RPMI7951 (cell line): ENCODE data around the gene FUT9. TPM values are rescaled to one million over a fixed set of nuclear protein-coding genes. Genes with fewer than 3 reads are reported as not detected.
"Not testable (repeated sequence)": the region's sequence is repeated elsewhere in the genome, so short reads cannot be mapped to it uniquely, and the experiment has no call there.

Experiments
- DNase-seq: peaks from one replicate; pipeline ENCODE4 v3.0.0-alpha.2; 2012; ENCODE audit warnings: low read depth
- total RNA-seq: library from RNA; depleted of rRNA; stranded (reverse); fragments of >200 nt; shearing (Covaris generic); gene quantifications from 2 replicates; pipeline ENCODE4 v1.2.3, GENCODE V29; 2014

The FUT9 gene
- total RNA-seq, 1 experiment from 2014 or later, result not detected

DNA sequence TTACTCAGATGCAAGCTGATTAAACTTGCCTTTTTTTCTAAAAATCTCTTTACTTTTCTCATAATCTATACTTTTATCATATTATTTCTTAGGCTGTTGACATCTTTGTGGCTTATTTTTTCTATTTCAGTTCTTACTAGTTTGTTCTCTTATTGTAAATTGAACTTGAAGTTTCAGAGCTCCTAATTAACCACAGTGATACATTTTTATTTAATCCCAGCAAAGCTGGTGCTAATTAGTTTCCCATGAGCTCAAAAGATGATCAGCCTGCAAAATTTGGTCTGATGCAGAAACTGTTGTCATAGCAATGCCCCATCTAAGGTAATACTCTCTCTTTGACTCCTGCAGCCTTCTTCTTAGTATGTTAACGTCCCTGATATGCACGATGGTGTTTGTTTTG lies 170.3 kb downstream of the FUT9 start:
- no peak for DNase-seq

DNA sequence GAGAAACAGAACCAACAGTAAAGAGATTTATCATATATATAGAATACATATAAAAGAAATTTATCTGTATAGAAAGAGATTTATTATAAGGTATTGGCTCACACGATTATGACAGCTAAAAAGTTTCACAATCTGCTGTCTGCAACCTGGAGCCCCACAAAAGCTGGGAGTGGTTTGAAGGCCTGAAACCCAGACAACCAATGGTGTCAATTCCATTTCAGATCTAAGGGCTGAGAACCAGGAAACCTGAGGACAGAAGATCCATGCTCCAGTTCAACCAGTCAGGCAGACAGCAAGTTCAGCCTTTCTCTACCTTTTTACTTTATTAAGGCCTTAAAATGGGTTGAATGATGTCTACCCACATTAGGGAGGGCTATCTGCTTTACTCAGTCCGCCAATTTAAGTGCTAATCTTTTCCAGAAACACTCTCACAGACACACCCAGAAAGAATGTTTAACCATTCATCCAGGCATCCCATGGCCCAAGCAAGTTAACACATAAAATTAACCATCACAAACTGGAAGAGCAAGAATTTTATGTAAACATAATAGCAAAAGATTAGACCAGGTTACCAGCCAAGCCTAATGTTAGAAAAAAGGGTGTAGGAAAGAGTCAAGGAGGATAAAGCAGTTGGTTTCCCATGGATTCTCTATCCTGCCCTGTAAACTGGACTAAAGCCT lies 170.9 kb downstream of the FUT9 start:
- no peak for DNase-seq

DNA sequence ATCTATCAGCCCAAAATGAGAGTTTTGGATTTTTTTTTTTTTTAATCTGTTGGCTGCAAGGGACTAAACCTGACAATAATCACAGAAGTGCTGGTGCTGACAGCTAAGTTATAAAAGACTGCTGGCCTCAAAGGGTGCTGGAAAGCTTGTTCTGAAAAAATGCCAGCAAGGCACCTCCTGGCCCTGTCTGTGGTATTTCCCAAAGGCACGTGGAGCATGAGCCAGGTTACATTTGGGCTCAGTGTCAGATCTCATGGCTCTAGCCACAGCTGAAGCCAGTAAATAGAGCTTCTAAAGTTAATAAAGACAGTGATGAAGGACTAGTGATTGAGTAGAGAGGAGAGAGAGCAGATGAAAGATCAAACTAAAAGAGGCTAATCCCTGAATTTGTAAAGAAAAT lies 178.9 kb downstream of the FUT9 start:
- DNase-seq, result no peak

DNA sequence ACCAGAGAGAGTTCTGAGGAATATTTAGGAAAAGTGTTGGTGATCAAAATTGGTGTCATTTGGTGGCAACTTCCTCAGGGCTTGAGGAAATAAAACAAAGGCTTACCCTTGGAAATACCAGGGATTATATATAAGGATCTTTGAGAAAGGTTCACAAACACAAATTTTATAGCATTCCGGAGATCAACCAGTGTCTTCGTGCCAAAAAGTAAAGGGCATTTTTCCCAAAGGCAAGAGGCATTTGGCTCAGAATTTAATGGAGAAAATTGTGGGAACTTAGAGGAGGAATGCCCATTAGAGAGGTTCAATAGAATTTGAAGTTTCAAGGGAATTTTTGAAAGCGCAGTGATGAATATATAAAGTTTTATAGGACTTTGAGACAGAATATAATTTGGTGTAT lies 179.5 kb downstream of the FUT9 start:
- no peak for DNase-seq

DNA sequence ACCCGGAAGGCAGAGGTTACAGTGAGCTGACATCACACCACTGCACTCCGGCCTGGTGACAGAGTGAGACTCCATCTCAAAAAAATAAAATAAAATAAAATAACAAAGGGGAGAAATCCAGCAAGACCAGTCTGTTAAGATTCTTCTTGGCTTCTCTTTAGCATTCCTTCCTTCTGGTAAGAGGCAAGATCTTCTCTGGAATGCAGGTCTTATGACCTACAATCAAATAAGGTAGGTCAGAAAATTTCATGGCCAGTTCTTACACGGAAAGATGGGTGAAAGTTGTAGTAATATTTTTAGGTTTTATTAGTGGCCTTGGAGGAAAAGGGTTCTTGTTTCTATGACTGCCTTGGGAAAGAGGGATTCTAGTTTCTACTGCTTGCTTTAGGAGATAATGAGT lies 180.9 kb downstream of the FUT9 start:
- no peak for DNase-seq

DNA sequence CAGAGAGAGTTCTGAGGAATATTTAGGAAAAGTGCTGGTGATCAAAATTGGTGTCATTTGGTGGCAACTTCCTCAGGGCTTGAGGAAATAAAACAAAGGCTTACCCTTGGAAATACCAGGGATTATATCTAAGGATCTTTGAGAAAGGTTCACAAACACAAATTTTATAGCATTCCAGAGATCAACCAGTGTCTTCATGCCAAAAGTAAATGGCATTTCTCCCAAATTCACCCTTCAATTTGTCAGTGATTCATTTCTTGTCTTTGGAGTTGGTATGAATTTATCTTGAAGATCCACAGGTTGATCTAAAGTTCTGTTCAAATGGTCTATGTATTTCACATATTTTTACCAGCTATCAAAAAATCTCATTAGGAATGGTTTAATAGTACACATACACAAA lies 181.5 kb downstream of the FUT9 start:
- no peak for DNase-seq

DNA sequence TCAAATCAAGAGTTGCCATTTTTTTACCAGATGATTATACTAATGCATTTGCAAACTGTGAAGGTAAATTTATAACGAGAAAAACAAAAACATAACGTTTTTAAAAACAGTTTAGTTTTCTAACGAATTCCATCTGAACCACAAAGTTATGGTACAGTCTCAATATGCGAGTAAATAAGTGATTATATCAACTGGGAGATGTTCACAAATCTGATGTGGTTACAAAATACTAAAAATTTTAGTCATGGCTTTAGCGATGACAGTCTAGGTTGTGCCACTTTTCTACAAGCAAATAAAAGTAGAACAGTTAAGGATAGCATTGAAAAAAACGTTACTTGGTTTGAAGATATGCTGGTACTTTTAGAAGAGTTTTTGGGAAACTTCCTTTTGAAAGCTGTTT lies 186.8 kb downstream of the FUT9 start:
- no peak for DNase-seq

DNA sequence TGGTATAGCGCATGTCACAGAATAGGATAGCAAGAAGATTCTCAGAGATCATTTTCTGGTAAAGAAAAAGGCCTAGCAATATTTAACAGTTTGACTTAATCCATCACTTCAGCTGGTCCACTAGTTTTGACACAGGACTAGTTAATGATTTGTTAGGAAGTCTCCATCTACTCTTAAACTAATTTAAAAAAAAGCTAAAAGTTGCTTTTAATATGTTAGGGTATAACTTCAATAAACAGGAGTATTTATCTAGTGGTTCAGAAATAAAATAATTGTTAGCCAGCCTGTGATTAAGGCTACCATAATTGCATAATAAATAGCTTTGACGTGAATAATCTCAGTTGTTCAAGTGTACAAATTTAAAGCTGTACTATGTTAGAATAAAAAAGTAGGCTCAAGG lies 195.6 kb downstream of the FUT9 start:
- no peak for DNase-seq

DNA sequence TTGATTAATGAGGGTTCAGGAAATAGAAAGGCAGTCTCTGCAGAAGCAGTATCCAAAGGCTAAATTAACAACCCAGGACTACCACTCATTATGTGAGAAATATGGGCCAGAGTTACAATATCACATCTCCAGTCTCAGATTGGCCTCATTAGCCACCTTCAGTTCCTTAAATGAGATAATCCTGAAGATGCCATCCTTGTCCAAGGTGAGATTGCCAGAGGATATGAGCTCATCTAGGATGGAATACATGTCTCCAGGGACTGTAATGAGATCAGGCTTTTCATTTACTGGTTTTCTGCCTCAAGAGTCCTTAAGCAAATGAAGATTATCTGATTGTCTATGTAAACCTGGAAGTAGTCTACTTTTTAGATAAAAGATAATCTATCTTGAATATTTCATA lies 196.3 kb downstream of the FUT9 start:
- no peak for DNase-seq

DNA sequence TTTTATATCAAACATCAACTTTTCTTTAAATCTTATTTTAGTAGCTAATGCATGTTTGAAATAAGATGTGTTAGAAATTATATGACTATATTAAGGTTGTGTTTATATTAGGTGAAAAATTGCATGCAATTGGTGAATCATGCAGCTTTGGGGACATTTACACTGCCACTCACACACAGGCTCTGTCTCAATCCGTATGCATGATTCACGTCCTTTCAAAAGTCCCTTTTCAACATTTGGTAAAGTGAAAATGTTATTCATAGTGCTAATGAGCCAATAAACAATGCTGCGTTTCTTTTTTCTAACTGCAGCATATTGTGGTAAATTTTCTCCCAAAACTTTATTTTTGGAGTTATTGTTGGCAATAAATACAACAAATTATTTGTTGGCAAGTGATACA lies 198.0 kb downstream of the FUT9 start:
- DNase-seq, result no peak

DNA sequence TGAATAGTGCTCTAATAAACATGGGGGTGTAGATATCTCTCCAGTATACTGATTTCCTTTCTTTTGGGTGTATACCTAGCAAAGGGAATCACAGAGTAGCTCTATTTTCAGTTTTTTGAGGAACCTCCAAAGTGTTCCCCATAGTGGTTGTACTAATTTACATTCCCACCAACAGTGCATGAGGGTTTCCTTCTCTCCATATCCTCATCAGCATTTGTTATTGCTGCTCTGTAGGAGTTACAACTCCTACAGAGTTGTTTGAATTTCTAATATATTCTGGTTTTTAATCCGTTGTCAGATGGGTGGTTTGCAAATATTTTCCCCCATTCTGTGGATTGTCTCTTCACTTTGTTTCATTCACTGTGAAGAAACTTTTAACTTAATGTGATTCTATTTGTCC lies 207.9 kb downstream of the FUT9 start:
- DNase-seq, result no peak

DNA sequence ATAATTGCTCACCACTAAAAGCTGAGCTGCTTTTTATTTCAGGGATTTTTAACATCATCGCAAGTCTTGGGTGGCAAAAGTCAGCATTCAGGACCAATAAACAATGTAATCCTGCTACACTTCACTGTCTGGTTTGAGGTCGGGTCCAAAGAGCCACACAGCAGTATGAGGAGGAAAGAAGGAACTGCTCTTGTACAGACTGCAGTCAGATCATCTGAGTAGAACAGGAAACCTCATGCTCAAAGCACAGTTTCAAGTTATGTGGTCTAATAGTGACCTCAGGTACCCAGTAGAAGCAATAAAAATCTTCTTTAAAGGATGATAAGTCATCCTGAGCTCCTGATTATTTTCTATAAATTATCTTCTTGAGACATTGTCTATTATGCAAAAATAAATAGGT lies 211.4 kb downstream of the FUT9 start:
- no peak for DNase-seq

DNA sequence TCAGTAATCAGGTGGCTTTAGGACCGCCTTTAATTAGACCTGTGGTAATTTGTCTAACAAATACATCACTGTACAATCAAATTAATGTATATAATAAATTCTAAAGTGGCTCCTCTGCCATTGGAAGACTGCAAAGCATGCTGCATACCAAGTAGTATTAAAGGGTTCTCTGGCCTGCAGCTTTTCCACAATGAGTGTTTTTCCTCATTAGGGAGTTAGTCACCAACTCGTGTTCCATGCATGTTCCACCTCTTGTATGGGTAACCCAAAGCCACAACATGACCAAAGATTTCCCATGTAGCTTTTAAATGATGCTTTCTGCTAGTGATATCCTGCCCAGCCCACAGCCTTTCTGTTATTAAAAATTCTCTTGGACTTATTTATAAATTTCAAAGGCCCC lies 218.7 kb downstream of the FUT9 start:
- DNase-seq, result no peak

DNA sequence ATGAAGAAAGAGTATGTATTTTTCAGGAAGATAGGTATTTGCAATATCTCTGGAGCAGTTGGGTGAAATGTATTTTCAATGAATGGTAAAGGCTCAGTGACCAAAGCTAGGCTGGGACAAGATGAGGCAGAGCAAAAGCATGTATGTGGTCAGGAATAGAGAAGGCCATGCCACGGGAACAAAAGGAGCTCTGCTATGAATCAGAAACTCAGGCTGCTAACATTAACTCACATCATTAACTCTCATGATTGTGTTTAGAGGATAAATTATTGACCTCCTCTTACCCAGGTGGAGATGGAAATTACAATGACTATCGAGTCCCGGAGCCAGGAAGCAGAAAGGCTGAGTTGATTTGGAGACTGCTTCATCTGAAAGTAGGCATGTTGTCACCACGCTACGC lies 220.2 kb downstream of the FUT9 start:
- no peak for DNase-seq

DNA sequence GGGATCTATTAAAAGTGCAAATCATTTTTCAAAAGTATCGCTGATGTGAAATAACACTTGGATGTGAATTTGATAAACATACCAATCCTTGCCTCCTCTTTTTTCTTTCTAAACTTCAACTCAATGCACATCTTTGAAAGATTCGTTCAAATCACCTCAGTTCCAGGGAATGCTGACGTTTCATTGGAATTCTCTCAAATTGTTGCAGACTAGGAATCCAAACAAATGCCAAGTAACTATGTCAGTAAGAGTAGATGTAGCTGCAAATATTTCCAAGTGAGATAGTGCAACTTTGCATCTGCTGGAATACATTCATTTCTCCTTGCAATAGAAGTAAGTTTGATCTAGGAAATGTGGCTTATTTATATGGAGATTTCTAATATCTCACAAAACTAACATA lies 220.7 kb downstream of the FUT9 start:
- DNase-seq, result no peak

DNA sequence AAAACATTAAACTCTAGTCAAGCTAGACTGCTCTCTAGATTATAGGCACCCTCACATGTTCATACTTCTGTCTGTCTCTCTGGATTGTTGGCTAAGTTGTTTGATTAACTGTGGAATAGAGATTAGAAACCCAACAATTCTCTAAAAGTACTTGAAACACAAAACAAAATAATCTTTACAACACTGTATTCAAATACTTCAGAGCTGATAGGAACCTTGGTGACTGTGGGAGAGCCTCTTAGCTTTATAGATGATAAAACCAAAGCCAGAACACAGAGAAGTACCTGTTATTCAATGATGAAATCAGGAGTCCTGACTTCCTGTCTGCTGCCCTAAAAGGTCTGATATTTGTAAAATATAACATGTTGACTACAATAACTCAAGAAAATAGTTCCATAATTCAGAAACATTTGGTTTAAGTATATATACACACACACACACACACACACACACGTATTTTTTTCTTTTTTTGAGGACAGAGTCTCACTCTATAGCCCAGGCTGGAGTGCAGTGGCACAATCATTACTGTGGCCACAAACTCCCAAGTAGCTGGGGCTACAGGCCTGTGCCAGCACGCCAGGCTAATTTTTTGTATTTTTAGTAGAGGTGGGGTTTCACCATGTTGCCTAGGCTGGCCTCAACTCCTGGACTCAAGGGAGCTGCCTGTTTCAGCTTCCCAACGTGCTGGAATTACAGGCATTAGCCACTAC lies 222.0 kb downstream of the FUT9 start:
- no peak for DNase-seq

DNA sequence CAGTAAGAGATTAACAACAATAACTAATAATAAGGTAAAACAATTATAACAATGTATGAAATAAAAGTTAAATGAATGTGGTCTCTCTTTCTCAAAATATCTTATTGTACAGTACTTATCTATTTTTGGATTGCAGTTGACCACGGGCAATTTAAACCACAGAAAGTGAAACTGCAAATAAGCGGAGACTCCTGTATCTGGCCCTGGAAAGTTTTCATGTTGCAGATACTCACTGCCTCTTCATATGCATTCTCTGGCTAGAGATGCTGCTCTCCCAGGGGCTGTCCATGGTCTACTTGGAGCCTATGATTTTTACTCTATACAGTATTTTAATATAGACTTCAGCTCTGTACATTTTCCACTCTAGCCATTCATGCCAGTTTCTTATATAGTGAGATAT lies 230.8 kb downstream of the FUT9 start:
- DNase-seq, result no peak

DNA sequence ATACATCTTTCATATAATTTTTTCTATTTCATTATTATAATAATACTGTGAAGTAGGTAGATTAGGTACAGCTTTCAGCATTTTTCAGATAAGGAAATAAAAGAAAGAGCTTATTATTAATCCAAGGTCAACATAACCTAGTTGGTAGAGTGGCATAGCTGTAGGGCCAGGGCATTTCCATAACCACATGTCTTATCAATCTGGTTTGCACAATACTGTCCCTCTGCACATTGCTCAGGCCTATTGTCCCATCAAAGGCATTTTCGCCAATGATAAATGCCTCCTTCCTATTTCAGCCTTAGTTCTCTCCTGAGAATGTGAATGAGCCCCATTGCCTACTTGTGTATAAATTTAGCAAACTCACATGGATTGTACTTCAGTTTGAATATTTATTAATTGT lies 234.0 kb downstream of the FUT9 start:
- no peak for DNase-seq

DNA sequence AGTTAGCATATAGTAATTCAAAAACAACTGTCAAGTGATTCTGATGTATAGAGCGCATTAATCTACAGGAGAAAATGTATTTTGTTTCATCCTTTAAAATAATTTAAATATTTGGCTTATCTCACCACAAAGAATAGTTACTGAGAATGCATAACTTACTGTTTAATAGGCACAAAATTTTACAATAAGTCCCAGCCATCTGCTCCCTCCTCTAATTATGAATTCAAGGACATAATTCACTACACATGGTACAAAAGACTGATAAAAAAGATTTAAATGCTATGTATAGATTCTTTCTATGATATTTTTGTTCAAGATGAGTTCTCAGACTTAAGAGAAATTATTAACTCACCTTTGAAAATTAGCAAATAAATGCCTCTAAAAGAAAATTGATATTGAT lies 242.0 kb downstream of the FUT9 start:
- DNase-seq, result no peak

DNA sequence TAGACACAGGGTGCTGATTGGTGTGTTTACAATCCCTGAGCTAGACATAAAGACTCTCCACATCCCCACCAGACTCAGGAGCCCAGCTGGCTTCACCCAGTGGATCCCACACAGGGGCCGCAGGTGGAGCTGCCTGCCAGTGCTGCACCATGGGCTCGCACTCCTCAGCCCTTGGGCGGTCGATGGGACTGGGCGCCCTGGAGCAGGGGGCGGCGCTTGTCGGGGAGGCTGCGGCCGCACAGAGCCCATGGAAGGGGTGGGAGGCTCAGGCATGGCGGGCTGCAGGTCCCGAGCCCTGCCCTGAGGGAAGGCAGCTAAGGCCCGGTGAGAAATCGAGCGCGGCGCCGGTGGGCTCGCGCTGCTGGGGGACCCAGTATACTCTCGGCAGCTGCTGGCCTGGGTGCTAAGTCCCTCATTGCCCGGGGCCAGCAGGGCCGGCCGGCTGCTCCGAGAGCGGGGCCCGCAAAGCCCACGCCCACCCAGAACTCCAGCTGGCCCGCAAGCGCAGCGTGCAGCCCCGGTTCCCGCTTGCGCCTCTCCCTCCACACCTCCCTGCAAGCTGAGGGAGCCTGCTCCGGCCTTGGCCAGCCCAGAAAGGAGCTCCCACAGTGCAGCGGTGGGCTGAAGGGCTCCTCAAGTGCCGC lies 245.1 kb downstream of the FUT9 start:
- DNase-seq, result not testable (repeated sequence)
